GM12873 (cell line): Measurements from ENCODE around the gene LGALS13.

Experiments
- CTCF ChIP-seq: IDR thresholded peaks from 2 replicates; pipeline ENCODE4 v1.5.1; 2012; ENCODE audit warnings: low read depth, mild to moderate bottlenecking, moderate library complexity, low read length, control low read depth; ENCODE audit not compliant: insufficient read depth; ENCODE audit errors: missing control alignments

The LGALS13 gene

DNA sequence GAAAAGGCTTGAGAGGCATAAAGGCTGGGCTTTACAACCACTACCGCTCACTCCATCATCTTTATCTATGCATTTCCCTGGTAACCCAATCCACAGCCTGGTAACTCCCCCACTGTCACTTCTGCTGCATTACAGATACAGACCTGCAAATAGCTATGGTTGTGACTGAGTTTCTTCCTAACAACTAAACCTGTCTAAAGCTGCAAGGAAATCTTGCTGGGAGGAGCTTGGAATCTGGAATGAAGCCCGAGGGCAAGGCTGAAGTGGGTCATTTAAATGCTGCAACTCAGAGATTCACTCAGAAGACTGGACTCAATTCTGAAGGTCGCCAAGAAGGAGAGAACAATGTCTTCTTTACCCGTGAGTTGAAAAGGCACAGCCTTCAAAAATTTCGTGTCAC is at the start of gene LGALS13:
Gene LGALS13, plus strand, starts transcription at position 301 of the 400 bp plus-strand sequence. Its CDS starts 45 bp downstream, at position 346.
- no peak for TF ChIP-seq CTCF

- no peak for TF ChIP-seq CTCF
These were observed 49.2 kb upstream of the LGALS13 start for GRCh38 chr19:39553082-39553652.

- TF ChIP-seq CTCF: no peak
These were observed 47.5 kb upstream of the LGALS13 start for GRCh38 chr19:39554701-39555311.

DNA sequence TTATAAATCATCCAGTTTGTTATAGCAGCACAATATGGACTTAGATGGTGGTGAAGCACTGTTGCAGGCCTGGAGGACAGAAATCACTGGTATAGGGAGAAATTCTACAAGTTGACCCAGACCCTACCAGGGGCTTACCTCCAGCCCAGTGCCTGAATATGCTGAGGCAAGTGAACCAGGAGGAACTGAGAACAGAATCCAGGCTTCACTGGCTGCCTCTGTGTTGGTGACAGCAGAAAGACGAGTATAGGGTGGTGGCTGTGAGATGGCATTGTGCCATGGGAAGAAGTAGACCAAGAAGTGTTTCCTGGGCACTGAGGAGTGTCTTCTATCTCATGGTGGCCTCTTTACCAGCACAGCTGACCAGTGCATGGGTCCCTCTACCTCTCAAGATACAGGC is 46.4 kb upstream of the LGALS13 start:
- no peak for TF ChIP-seq CTCF

- TF ChIP-seq CTCF: no peak
These were observed 44.3 kb upstream of the LGALS13 start for GRCh38 chr19:39557811-39558623.

- TF ChIP-seq CTCF: no peak
These were observed 43.7 kb upstream of the LGALS13 start for GRCh38 chr19:39558624-39559117.

DNA sequence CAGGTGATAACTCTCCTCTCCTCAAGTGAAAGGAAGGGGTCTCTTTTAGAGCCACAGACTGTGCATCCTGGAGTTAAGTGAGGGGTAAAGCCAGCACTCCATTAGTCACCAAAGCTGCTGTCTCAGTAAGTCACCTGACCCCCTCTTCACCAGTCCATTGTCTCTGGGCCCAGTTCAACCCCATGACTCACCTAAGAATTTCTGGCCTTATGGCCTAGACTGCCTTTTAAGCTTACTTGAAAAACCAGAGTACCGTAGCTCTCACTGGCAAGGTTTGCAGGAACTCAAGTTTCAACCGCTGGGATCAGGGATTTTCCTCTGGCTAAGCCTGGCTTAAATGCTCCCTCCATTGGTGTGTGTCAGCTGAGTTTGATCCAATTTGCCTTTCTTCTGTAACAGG is 38.9 kb upstream of the LGALS13 start:
- no peak for TF ChIP-seq CTCF
